ENCODE measurements around the gene MIAT. TPM values are rescaled to one million over a fixed set of nuclear protein-coding genes. Genes with fewer than 3 reads are reported as not detected.

MIAT gene
- total RNA-seq, 1 donor from 2014 or later, result 1.4 TPM

- Mint-ChIP-seq H3K4me1 (ENCODE audit: low read depth) (peaks cover 7% of the 10 kb centered on the region), H3K27me3 (no peaks in the 10 kb centered on the region), H3K36me3 (ENCODE audit: insufficient read depth) (peaks cover 8% of the 10 kb centered on the region), H3K9me3 (ENCODE audit: low read depth) (peaks cover 1% of the 10 kb centered on the region), H3K27ac (no peak overlapping the region), H3K4me3 (ENCODE audit: low read depth) (no peak overlapping the region)
- no peak for TF ChIP-seq CTCF (IDR thresholded peaks at IDR 0.05; ENCODE audit: unreplicated experiment)
- no peak for DNase-seq (ENCODE audit: low spot score, unreplicated experiment)
These were observed 54.8 kb downstream of the MIAT start for GRCh38 chr22:26712158-26712557.

GRCh38 chr22:26713823-26714449, 56.5 kb downstream of the MIAT start:
- Mint-ChIP-seq H3K27me3 (no peaks in the 10 kb centered on the region), H3K9me3 (ENCODE audit: low read depth) (no peaks in the 10 kb centered on the region), H3K4me1 (ENCODE audit: low read depth) (peaks cover 7% of the 10 kb centered on the region), H3K27ac (no peak overlapping the region), H3K4me3 (ENCODE audit: low read depth) (no peak overlapping the region), H3K36me3 (ENCODE audit: insufficient read depth) (peaks cover 1% of the 10 kb centered on the region)
- DNase-seq (ENCODE audit: low spot score, unreplicated experiment), result no peak
- no peak for TF ChIP-seq CTCF (IDR thresholded peaks at IDR 0.05; ENCODE audit: unreplicated experiment)

- Mint-ChIP-seq H3K4me1 (ENCODE audit: low read depth) (peaks cover 7% of the 10 kb centered on the region), H3K4me3 (ENCODE audit: low read depth) (no peak overlapping the region), H3K9me3 (ENCODE audit: low read depth) (no peaks in the 10 kb centered on the region), H3K36me3 (ENCODE audit: insufficient read depth) (peaks cover 1% of the 10 kb centered on the region), H3K27ac (no peak overlapping the region), H3K27me3 (no peaks in the 10 kb centered on the region)
- DNase-seq (ENCODE audit: low spot score, unreplicated experiment), result no peak
- no peak for TF ChIP-seq CTCF (IDR thresholded peaks at IDR 0.05; ENCODE audit: unreplicated experiment)
These were observed 57.6 kb downstream of the MIAT start for GRCh38 chr22:26714971-26715370.

GRCh38 chr22:26715392-26715936, 58.1 kb downstream of the MIAT start:
- Mint-ChIP-seq H3K36me3 (ENCODE audit: insufficient read depth) (peaks cover 1% of the 10 kb centered on the region), H3K4me1 (ENCODE audit: low read depth) (peaks cover 7% of the 10 kb centered on the region), H3K9me3 (ENCODE audit: low read depth) (no peaks in the 10 kb centered on the region)

GRCh38 chr22:26718488-26718887, 61.1 kb downstream of the MIAT start:
- Mint-ChIP-seq H3K27me3 (no peaks in the 10 kb centered on the region), H3K27ac (no peak overlapping the region), H3K9me3 (ENCODE audit: low read depth) (no peaks in the 10 kb centered on the region), H3K4me3 (ENCODE audit: low read depth) (no peak overlapping the region), H3K4me1 (ENCODE audit: low read depth) (peaks cover 7% of the 10 kb centered on the region), H3K36me3 (ENCODE audit: insufficient read depth) (no peaks in the 10 kb centered on the region)
- no peak for DNase-seq (ENCODE audit: low spot score, unreplicated experiment)
- TF ChIP-seq CTCF (IDR thresholded peaks at IDR 0.05; ENCODE audit: unreplicated experiment), result no peak

More at GRCh38 chr22:26715392-26715936, 58.1 kb downstream of the MIAT start:
- no peak for DNase-seq (ENCODE audit: low spot score, unreplicated experiment)
- Mint-ChIP-seq H3K4me3 (ENCODE audit: low read depth) (no peak overlapping the region), H3K27ac (no peak overlapping the region), H3K27me3 (no peaks in the 10 kb centered on the region)
- no peak for TF ChIP-seq CTCF (IDR thresholded peaks at IDR 0.05; ENCODE audit: unreplicated experiment)
